WTC11 (cell line): ENCODE results near the gene RNF151.

ENCODE experiments used
- FOXJ3 ChIP-seq: sonication (generic); formaldehyde crosslinking; IDR thresholded peaks from 2 replicates; pipeline ENCODE4 v1.9.0; 2021; ENCODE audit warnings: missing genetic modification reagents, mild to moderate bottlenecking, borderline replicate concordance
- NR1H2 ChIP-seq: sonication (generic); formaldehyde crosslinking; IDR thresholded peaks from 2 replicates; pipeline ENCODE4 v1.9.0; 2021; ENCODE audit warnings: mild to moderate bottlenecking, moderate library complexity, missing genetic modification reagents
- SMAD4 ChIP-seq: sonication (generic); formaldehyde crosslinking; IDR thresholded peaks from 2 replicates; pipeline ENCODE4 v1.8.0; 2022; ENCODE audit warnings: mild to moderate bottlenecking, missing genetic modification reagents
- SP1 ChIP-seq: sonication (generic); formaldehyde crosslinking; conservative IDR thresholded peaks from 2 replicates; pipeline ENCODE4 v1.8.1; 2022; ENCODE audit warnings: missing genetic modification reagents
- TF ChIP-seq, protein P1 (sequence below): sonication (generic); formaldehyde crosslinking; IDR thresholded peaks from 2 replicates; pipeline ENCODE4 v1.8.1; 2022; ENCODE audit warnings: mild to moderate bottlenecking, moderate library complexity, missing genetic modification reagents
- TF ChIP-seq, protein P2 (sequence below): fragments of 200-600 bp; IDR thresholded peaks from 2 replicates; pipeline ENCODE4 v1.8.0; 2022; ENCODE audit warnings: antibody characterized with exemption
- TF ChIP-seq, protein P3 (sequence below): sonication (generic); formaldehyde crosslinking; IDR thresholded peaks from 2 replicates; pipeline ENCODE4 v1.8.1; 2023; ENCODE audit warnings: mild to moderate bottlenecking, missing genetic modification reagents
- TF ChIP-seq, protein P4 (sequence below): sonication (generic); formaldehyde crosslinking; IDR thresholded peaks from 2 replicates; pipeline ENCODE4 v1.8.0; 2022; ENCODE audit warnings: mild to moderate bottlenecking, missing genetic modification reagents
- TF ChIP-seq, protein P5 (sequence below): sonication (generic); formaldehyde crosslinking; IDR thresholded peaks from 2 replicates; pipeline ENCODE4 v1.8.0; 2022; ENCODE audit warnings: missing genetic modification reagents

DNA sequence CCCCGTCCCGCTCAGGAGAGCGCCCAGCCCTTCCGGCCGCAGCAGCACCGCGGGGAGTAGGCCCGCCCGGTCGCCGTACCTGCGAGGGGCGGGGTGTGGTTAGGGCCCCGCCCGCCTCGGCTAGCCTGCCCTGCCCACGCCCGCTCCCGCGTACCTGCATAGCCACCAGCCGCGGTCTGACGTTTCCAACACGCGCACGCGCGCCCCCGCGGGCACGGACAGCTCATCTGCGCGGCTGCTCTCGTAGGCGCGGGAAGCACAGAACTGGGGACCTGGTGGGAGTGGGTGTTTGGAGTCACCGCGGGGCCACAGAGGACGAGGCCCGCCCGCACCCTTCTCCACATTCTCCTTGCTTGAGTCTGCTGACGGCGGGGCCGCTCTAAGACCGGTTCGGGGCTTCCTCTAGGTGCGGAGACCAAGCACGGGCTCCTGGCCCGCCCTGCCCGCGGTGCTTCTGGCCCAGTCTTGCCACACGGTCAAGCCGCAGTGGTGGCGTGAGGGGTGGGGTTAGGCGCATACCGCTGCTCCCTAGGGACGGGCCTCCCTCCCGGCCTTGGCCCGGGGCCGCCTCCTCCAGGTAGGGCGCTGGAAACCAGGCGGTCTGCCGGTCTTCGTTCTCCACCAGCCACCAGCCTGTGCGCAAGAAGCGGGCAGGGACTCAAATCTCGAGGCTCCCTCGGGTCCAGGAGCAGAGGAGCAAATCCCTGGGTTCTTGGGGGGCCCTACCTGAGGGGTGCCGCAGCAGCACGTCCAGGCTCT is 12.8 kb downstream of the RNF151 start:
- TF ChIP-seq, protein P1, sequence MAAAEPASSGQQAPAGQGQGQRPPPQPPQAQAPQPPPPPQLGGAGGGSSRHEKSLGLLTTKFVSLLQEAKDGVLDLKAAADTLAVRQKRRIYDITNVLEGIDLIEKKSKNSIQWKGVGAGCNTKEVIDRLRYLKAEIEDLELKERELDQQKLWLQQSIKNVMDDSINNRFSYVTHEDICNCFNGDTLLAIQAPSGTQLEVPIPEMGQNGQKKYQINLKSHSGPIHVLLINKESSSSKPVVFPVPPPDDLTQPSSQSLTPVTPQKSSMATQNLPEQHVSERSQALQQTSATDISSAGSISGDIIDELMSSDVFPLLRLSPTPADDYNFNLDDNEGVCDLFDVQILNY, result peak; percentile 59; the same call in 1 of the 2 replicates
- TF ChIP-seq, protein P2, sequence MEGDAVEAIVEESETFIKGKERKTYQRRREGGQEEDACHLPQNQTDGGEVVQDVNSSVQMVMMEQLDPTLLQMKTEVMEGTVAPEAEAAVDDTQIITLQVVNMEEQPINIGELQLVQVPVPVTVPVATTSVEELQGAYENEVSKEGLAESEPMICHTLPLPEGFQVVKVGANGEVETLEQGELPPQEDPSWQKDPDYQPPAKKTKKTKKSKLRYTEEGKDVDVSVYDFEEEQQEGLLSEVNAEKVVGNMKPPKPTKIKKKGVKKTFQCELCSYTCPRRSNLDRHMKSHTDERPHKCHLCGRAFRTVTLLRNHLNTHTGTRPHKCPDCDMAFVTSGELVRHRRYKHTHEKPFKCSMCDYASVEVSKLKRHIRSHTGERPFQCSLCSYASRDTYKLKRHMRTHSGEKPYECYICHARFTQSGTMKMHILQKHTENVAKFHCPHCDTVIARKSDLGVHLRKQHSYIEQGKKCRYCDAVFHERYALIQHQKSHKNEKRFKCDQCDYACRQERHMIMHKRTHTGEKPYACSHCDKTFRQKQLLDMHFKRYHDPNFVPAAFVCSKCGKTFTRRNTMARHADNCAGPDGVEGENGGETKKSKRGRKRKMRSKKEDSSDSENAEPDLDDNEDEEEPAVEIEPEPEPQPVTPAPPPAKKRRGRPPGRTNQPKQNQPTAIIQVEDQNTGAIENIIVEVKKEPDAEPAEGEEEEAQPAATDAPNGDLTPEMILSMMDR, result no peak
- TF ChIP-seq NR1H2 (CRISPR knock-in tag), result no peak
- no peak for TF ChIP-seq FOXJ3 (CRISPR knock-in tag)
- TF ChIP-seq SMAD4 (CRISPR knock-in tag), result no peak
- TF ChIP-seq SP1 (CRISPR knock-in tag), result peak; percentile 35; the same call in 1 of the 2 replicates
- TF ChIP-seq, protein P3, sequence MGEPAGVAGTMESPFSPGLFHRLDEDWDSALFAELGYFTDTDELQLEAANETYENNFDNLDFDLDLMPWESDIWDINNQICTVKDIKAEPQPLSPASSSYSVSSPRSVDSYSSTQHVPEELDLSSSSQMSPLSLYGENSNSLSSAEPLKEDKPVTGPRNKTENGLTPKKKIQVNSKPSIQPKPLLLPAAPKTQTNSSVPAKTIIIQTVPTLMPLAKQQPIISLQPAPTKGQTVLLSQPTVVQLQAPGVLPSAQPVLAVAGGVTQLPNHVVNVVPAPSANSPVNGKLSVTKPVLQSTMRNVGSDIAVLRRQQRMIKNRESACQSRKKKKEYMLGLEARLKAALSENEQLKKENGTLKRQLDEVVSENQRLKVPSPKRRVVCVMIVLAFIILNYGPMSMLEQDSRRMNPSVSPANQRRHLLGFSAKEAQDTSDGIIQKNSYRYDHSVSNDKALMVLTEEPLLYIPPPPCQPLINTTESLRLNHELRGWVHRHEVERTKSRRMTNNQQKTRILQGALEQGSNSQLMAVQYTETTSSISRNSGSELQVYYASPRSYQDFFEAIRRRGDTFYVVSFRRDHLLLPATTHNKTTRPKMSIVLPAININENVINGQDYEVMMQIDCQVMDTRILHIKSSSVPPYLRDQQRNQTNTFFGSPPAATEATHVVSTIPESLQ (CRISPR knock-in tag), result no peak
- TF ChIP-seq, protein P4, sequence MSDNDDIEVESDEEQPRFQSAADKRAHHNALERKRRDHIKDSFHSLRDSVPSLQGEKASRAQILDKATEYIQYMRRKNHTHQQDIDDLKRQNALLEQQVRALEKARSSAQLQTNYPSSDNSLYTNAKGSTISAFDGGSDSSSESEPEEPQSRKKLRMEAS (CRISPR knock-in tag), result peak; percentile 62; the same call in 1 of the 2 replicates
- TF ChIP-seq, protein P5, sequence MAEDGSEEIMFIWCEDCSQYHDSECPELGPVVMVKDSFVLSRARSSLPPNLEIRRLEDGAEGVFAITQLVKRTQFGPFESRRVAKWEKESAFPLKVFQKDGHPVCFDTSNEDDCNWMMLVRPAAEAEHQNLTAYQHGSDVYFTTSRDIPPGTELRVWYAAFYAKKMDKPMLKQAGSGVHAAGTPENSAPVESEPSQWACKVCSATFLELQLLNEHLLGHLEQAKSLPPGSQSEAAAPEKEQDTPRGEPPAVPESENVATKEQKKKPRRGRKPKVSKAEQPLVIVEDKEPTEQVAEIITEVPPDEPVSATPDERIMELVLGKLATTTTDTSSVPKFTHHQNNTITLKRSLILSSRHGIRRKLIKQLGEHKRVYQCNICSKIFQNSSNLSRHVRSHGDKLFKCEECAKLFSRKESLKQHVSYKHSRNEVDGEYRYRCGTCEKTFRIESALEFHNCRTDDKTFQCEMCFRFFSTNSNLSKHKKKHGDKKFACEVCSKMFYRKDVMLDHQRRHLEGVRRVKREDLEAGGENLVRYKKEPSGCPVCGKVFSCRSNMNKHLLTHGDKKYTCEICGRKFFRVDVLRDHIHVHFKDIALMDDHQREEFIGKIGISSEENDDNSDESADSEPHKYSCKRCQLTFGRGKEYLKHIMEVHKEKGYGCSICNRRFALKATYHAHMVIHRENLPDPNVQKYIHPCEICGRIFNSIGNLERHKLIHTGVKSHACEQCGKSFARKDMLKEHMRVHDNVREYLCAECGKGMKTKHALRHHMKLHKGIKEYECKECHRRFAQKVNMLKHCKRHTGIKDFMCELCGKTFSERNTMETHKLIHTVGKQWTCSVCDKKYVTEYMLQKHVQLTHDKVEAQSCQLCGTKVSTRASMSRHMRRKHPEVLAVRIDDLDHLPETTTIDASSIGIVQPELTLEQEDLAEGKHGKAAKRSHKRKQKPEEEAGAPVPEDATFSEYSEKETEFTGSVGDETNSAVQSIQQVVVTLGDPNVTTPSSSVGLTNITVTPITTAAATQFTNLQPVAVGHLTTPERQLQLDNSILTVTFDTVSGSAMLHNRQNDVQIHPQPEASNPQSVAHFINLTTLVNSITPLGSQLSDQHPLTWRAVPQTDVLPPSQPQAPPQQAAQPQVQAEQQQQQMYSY (CRISPR knock-in tag), result no peak
